Stimulated activated CD4-positive, alpha-beta T cell treated with anti-CD3 and anti-CD28 coated beads, Interleukin-15, amount 100 ng/mL, for 24 hours (primary cell): ENCODE results near the gene CFAP73.
A peak's percentile ranks its signal among the peaks of the same experiment; 100 is the strongest.
"Not testable (repeated sequence)": the region's sequence is repeated elsewhere in the genome, so short reads cannot be mapped to it uniquely, and the experiment has no call there.

ENCODE experiments used
- DNase-seq: peaks from one replicate; pipeline ENCODE4 v3.0.0-alpha.2; 2020

Gene CFAP73

GRCh38 chr12:113149361-113150150 lies at the start of gene CFAP73:
CFAP73 (plus strand) TSS chr12:113149724; CDS start chr12:113149858, 134 bp downstream.
- DNase-seq = peak; percentile 46

GRCh38 chr12:113099764-113100163 lies 49.8 kb upstream of the CFAP73 start:
- DNase-seq = no peak

- no peak for DNase-seq
Observed at GRCh38 chr12:113101751-113102150, 47.8 kb upstream of the CFAP73 start.

GRCh38 chr12:113102811-113103210 lies 46.7 kb upstream of the CFAP73 start:
- no peak for DNase-seq

- peak; percentile 79 for DNase-seq
Observed at GRCh38 chr12:113103756-113104450, 45.6 kb upstream of the CFAP73 start.

- no peak for DNase-seq
Observed at GRCh38 chr12:113104953-113105510, 44.5 kb upstream of the CFAP73 start.

- DNase-seq = no peak
Observed at GRCh38 chr12:113105606-113106271, 43.8 kb upstream of the CFAP73 start.

GRCh38 chr12:113106361-113106760 lies 43.2 kb upstream of the CFAP73 start:
- DNase-seq = no peak

GRCh38 chr12:113108308-113108707 lies 41.2 kb upstream of the CFAP73 start:
- no peak for DNase-seq

- no peak for DNase-seq
Observed at GRCh38 chr12:113109360-113109759, 40.2 kb upstream of the CFAP73 start.

GRCh38 chr12:113109872-113110599 lies 39.5 kb upstream of the CFAP73 start:
- no peak for DNase-seq

GRCh38 chr12:113111247-113111646 lies 38.3 kb upstream of the CFAP73 start:
- no peak for DNase-seq

- no peak for DNase-seq
Observed at GRCh38 chr12:113112043-113112899, 37.3 kb upstream of the CFAP73 start.

- no peak for DNase-seq
Observed at GRCh38 chr12:113113397-113113796, 36.1 kb upstream of the CFAP73 start.

GRCh38 chr12:113114447-113115178 lies 34.9 kb upstream of the CFAP73 start:
- DNase-seq = no peak

- DNase-seq = no peak
Observed at GRCh38 chr12:113115455-113116126, 33.9 kb upstream of the CFAP73 start.

GRCh38 chr12:113116875-113117274 lies 32.6 kb upstream of the CFAP73 start:
- no peak for DNase-seq

GRCh38 chr12:113117684-113118083 lies 31.8 kb upstream of the CFAP73 start:
- DNase-seq = not testable (repeated sequence)

- DNase-seq = no peak
Observed at GRCh38 chr12:113118142-113118541, 31.4 kb upstream of the CFAP73 start.

- DNase-seq = no peak
Observed at GRCh38 chr12:113119980-113120669, 29.4 kb upstream of the CFAP73 start.
